HepG2 (cell line): ENCODE results near the gene LPIN3. TPM values are rescaled to one million over a fixed set of nuclear protein-coding genes. Genes with fewer than 3 reads are reported as not detected.

Source experiments
- ATAC-seq: fragments of 200-7000 bp; cut with Tn5 transposase; 3 replicates; pipeline ENCODE4 v1.9.1; 2020; ENCODE audit warnings: mild to moderate bottlenecking, moderate library complexity
- BruUV-seq: library from RNA; stranded (reverse); fragments of 400-500 nt; replicated peaks from 2 replicates; lab custom pipeline; 2021; lab: Mats Ljungman, UMichigan
- CTCF ChIA-PET: fragments of 300-600 bp; formaldehyde crosslinking; extraction: SDS; loops from one replicate; lab custom pipeline; 2021; ENCODE audit warnings: low total read pairs, inconsistent platforms, low intra/inter-chr PET ratio; lab: Yijun Ruan, JAX
- POLR2A ChIA-PET: fragments of 350-600 bp; sonication (Branson Sonifier 250); formaldehyde crosslinking; loops from one replicate; lab custom pipeline; 2020; ENCODE audit warnings: antibody characterized with exemption, inconsistent platforms; lab: Yijun Ruan, JAX
- DNase-seq: peaks from one replicate; pipeline ENCODE4 v3.0.0-alpha.2; 2015; ENCODE audit warnings: low spot score
- FAIRE-seq: peaks from 3 replicates; lab custom pipeline; 2011; peaks lifted over from hg19 to GRCh38; lab: Jason Lieb, UNC
- H2AFZ ChIP-seq: one replicate; pipeline ENCODE4 v1.6.1; 2011; ENCODE audit warnings: low read length, inconsistent platforms
- H3K27ac ChIP-seq: fragments of 300-600 bp; 3 replicates; pipeline ENCODE4 v1.8.0; 2011; ENCODE audit warnings: mixed run types, mild to moderate bottlenecking, mixed read lengths, low read length, inconsistent platforms; ENCODE audit not compliant: insufficient read depth; ENCODE audit errors: extremely low read length
- H3K27me3 ChIP-seq, 2 experiments: fragments of 200-600 bp in 1 of 2; 2 replicates in 1 of 2; 3 replicates in 1 of 2; pipeline versions ENCODE4 v1.6.0 to v1.8.0; 2011; ENCODE audit warnings: low read length in 2 of 2, mild to moderate bottlenecking in 2 of 2, moderate library complexity in 2 of 2, inconsistent platforms in 1 of 2; ENCODE audit not compliant: insufficient read depth in 2 of 2, control insufficient read depth in 1 of 2
- H3K36me3 ChIP-seq, 2 experiments: fragments of 200-600 bp in 1 of 2; replicated peaks in 1 of 2; 2 replicates in 1 of 2; 3 replicates in 1 of 2; pipeline versions ENCODE4 v1.5.1 to v1.8.0; 2011; ENCODE audit warnings: low read length in 2 of 2, inconsistent platforms in 1 of 2; ENCODE audit not compliant: insufficient read depth in 2 of 2, control insufficient read depth in 1 of 2
- H3K4me1 ChIP-seq: 2 replicates; pipeline ENCODE4 v1.5.1; 2012; ENCODE audit warnings: low read length, inconsistent platforms; ENCODE audit not compliant: insufficient read depth
- H3K4me2 ChIP-seq: 2 replicates; pipeline ENCODE4 v1.6.0; 2011; ENCODE audit warnings: low read depth, low read length, inconsistent platforms
- H3K4me3 ChIP-seq, 3 experiments: fragments of 200-600 bp in 1 of 3; sonication (generic), shearing (Covaris generic) in 1 of 3; replicated peaks in 1 of 3; 2 replicates each; pipeline ENCODE4 v1.5.1; 2011 to 2016; ENCODE audit warnings: low read length in 3 of 3, inconsistent platforms in 2 of 3, low read depth in 2 of 3, mild to moderate bottlenecking in 2 of 3, control low read depth in 1 of 3, mixed read lengths in 1 of 3; ENCODE audit not compliant: insufficient read depth in 1 of 3
- H3K79me2 ChIP-seq: one replicate; pipeline ENCODE4 v1.6.1; 2011; ENCODE audit warnings: low read length, inconsistent platforms; ENCODE audit not compliant: insufficient read depth
- H3K9ac ChIP-seq: 2 replicates; pipeline ENCODE4 v1.6.0; 2011; ENCODE audit warnings: mild to moderate bottlenecking, low read depth, low read length, inconsistent platforms; ENCODE audit not compliant: insufficient read depth
- H3K9me3 ChIP-seq: 2 replicates; pipeline ENCODE4 v1.5.1; 2012; ENCODE audit warnings: mild to moderate bottlenecking, low read length
- H4K20me1 ChIP-seq: 2 replicates; pipeline ENCODE4 v1.6.0; 2011; ENCODE audit warnings: inconsistent platforms, mild to moderate bottlenecking, low read length, moderate library complexity; ENCODE audit not compliant: insufficient read depth
- HMG20A ChIP-seq: IDR thresholded peaks from 2 replicates; pipeline ENCODE4 v1.6.1; 2016; ENCODE audit warnings: borderline replicate concordance
- PTBP1 ChIP-seq: fragments of 200-400 bp; formaldehyde crosslinking; IDR thresholded peaks from 2 replicates; pipeline ENCODE4 v1.6.1; 2018; ENCODE audit warnings: low read length, low read depth; ENCODE audit not compliant: poor library complexity, severe bottlenecking
- RNF2 ChIP-seq: fragments of 450-650 bp; conservative IDR thresholded peaks from 2 replicates; pipeline ENCODE4 v1.6.1; 2016; ENCODE audit warnings: low read depth
- SRSF1 ChIP-seq: fragments of 200-400 bp; formaldehyde crosslinking; optimal IDR thresholded peaks from 2 replicates; pipeline ENCODE3; 2017; ENCODE audit warnings: mild to moderate bottlenecking, low read depth, low read length, moderate library complexity
- ZIK1 ChIP-seq: sonication (generic); formaldehyde crosslinking; IDR thresholded peaks from 2 replicates; pipeline ENCODE4 v1.5.0; 2020; ENCODE audit warnings: mild to moderate bottlenecking, low read depth, missing genetic modification reagents, borderline replicate concordance
- ZNF619 ChIP-seq: sonication (generic); formaldehyde crosslinking; IDR thresholded peaks from 2 replicates; pipeline ENCODE4 v1.4.0; 2020; ENCODE audit warnings: mild to moderate bottlenecking, missing genetic modification reagents
- WGBS: methylation state at CpG from one replicate; pipeline ENCODE4 v1.1.6; 2017; ENCODE audit warnings: low lambda C conversion rate; 5-methylcytosine and 5-hydroxymethylcytosine counted together
- in situ Hi-C: cut with HindIII; loops from 2 replicates; pipeline ENCODE4 v1.10.0; 2017; ENCODE audit warnings: low pct_unique_long_range_greater_than_20kb; ENCODE audit not compliant: extremely low pct_ligation_motif_present
- intact Hi-C: fragments of 100-400 bp; cut with micrococcal nuclease; formaldehyde crosslinking; loops from one replicate; pipeline ENCODE4 v1.10.0; 2022; ENCODE audit not compliant: unreplicated experiment
- polyA plus RNA-seq, 8 experiments: library from polyadenylated mRNA; depleted of rRNA in 3 of 8; stranded (reverse) in 7 of 8; unstranded in 1 of 8; fragments of >200 nt; fragmentation: Illumina TruSeq in 4 of 8; extraction: Trizol in 4 of 8; gene quantifications; 2 replicates each; pipeline versions ENCODE4 v1.2.1 to v1.2.3, GENCODE V29; 2011 to 2016; ENCODE audit warnings: low read depth in 4 of 8, missing spikeins in 1 of 8, mixed read lengths in 1 of 8; ENCODE audit not compliant: insufficient read depth in 1 of 8
- total RNA-seq, 5 experiments: library from RNA; depleted of rRNA; stranded (reverse); fragments of >200 nt; fragmentation: Illumina TruSeq; extraction: Trizol; gene quantifications; 2 replicates each; pipeline ENCODE4 v1.2.3, GENCODE V29; 2016; ENCODE audit warnings: low read depth in 1 of 5
- TF ChIP-seq, protein P1 (sequence below): IDR thresholded peaks from 2 replicates; pipeline ENCODE4 v1.6.1; 2018; ENCODE audit warnings: missing genetic modification reagents, mild to moderate bottlenecking, missing compliant biosample characterization
- TF ChIP-seq, protein P2 (sequence below): sonication (generic); formaldehyde crosslinking; IDR thresholded peaks from 2 replicates; pipeline ENCODE4 v1.8.1; 2023; ENCODE audit warnings: mild to moderate bottlenecking, inconsistent platforms, moderate library complexity, missing genetic modification reagents, borderline replicate concordance
- TF ChIP-seq, protein P3 (sequence below): sonication (generic); formaldehyde crosslinking; IDR thresholded peaks from 2 replicates; pipeline ENCODE4 v1.4.0; 2020; ENCODE audit warnings: missing genetic modification reagents, borderline replicate concordance

LPIN3 gene
- total and polyA plus RNA-seq, 2 of the 13 experiments (the other 11 are each of a cell fraction or from before 2014, with no cell fraction given): 14.2 to 28.6 TPM

DNA sequence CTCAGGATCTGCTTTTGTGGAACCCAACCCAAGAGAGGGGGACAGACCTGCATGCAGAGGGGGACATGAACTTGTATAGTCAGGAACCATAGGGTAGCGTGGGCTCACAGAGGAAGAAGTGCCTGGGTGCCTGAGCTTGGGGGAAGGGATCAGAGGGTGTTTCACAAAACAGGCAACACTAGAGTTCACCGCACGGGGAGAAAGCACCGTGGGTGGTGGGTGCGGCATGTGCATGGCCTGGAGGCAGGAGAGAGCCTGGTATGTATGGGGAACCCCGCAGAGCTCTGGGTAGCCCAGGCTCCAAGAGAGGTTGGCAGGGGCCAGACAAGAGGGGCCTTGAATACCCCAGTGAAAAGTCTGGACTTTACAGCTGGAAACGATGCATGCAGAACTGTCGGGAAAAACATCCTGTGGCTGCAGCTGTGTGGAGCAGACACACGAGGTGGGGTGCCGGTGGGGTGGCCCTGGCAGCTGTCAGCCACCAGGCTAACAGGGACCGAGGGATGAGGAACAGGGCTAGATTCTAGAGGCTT, 32.7 kb downstream of the LPIN3 start:
- POLR2A ChIA-PET: no interaction called here
- no peak for FAIRE-seq

More for the DNA sequence above, 32.7 kb downstream of the LPIN3 start:
- no peak overlapping the region for H2AFZ ChIP-seq
- no peak overlapping the region for H3K9ac ChIP-seq
- no peak overlapping the region for H3K27ac ChIP-seq
- no peak overlapping the region for H3K4me2 ChIP-seq
- BruUV-seq: no TSS peak
- intact Hi-C loops (no loop called here), in situ Hi-C loops (no loop called here)
- peak; percentile 4; the same call in 1 of the 3 replicates for ATAC-seq
- TF ChIP-seq HMG20A (no peak), ZNF619 (CRISPR knock-in tag) (no peak), ZIK1 (CRISPR knock-in tag) (no peak), PTBP1 (no peak), SRSF1 (no peak), RNF2 (no peak)
- TF ChIP-seq, protein P1, sequence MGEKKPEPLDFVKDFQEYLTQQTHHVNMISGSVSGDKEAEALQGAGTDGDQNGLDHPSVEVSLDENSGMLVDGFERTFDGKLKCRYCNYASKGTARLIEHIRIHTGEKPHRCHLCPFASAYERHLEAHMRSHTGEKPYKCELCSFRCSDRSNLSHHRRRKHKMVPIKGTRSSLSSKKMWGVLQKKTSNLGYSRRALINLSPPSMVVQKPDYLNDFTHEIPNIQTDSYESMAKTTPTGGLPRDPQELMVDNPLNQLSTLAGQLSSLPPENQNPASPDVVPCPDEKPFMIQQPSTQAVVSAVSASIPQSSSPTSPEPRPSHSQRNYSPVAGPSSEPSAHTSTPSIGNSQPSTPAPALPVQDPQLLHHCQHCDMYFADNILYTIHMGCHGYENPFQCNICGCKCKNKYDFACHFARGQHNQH: no peak
- TF ChIP-seq, protein P2, sequence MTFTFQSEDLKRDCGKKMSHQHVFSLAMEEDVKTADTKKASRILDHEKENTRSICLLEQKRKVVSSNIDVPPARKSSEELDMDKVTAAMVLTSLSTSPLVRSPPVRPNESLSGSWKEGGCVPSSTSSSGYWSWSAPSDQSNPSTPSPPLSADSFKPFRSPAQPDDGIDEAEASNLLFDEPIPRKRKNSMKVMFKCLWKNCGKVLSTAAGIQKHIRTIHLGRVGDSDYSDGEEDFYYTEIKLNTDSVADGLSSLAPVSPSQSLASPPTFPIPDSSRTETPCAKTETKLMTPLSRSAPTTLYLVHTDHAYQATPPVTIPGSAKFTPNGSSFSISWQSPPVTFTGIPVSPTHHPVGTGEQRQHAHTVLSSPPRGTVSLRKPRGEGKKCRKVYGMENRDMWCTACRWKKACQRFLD (CRISPR knock-in tag): no peak
- TF ChIP-seq, protein P3, sequence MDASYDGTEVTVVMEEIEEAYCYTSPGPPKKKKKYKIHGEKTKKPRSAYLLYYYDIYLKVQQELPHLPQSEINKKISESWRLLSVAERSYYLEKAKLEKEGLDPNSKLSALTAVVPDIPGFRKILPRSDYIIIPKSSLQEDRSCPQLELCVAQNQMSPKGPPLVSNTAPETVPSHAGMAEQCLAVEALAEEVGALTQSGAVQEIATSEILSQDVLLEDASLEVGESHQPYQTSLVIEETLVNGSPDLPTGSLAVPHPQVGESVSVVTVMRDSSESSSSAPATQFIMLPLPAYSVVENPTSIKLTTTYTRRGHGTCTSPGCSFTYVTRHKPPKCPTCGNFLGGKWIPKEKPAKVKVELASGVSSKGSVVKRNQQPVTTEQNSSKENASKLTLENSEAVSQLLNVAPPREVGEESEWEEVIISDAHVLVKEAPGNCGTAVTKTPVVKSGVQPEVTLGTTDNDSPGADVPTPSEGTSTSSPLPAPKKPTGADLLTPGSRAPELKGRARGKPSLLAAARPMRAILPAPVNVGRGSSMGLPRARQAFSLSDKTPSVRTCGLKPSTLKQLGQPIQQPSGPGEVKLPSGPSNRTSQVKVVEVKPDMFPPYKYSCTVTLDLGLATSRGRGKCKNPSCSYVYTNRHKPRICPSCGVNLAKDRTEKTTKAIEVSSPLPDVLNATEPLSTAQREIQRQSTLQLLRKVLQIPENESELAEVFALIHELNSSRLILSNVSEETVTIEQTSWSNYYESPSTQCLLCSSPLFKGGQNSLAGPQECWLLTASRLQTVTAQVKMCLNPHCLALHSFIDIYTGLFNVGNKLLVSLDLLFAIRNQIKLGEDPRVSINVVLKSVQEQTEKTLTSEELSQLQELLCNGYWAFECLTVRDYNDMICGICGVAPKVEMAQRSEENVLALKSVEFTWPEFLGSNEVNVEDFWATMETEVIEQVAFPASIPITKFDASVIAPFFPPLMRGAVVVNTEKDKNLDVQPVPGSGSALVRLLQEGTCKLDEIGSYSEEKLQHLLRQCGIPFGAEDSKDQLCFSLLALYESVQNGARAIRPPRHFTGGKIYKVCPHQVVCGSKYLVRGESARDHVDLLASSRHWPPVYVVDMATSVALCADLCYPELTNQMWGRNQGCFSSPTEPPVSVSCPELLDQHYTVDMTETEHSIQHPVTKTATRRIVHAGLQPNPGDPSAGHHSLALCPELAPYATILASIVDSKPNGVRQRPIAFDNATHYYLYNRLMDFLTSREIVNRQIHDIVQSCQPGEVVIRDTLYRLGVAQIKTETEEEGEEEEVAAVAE (CRISPR knock-in tag): no peak
- no peaks in the 10 kb centered on the region for H3K36me3 ChIP-seq
- H3K79me2 ChIP-seq: no peaks in the 10 kb centered on the region
- WGBS: 49% methylated on average over 11 of the region's 11 CpGs
- peaks cover 8 to 51% of the 10 kb centered on the region in 2 experiments; a peak in 4 of 5 replicates for H3K27me3 ChIP-seq
- H3K4me1 ChIP-seq: peaks cover 18% of the 10 kb centered on the region
- no peak overlapping the region for H3K4me3 ChIP-seq
- no peaks in the 10 kb centered on the region for H4K20me1 ChIP-seq
- CTCF ChIA-PET: no interaction called here
- DNase-seq: no peak
- no peaks in the 10 kb centered on the region for H3K9me3 ChIP-seq
